Activated T-helper 9 cell treated with anti-CD3 and anti-CD28 coated beads, Interleukin-2, amount 50 U/mL, for 16 hours (primary cell): ENCODE results near the gene UTRN.

Source experiments
- DNase-seq: peaks from one replicate; pipeline ENCODE4 v3.0.0-alpha.2; 2020; ENCODE audit warnings: low read depth

The UTRN gene

DNA sequence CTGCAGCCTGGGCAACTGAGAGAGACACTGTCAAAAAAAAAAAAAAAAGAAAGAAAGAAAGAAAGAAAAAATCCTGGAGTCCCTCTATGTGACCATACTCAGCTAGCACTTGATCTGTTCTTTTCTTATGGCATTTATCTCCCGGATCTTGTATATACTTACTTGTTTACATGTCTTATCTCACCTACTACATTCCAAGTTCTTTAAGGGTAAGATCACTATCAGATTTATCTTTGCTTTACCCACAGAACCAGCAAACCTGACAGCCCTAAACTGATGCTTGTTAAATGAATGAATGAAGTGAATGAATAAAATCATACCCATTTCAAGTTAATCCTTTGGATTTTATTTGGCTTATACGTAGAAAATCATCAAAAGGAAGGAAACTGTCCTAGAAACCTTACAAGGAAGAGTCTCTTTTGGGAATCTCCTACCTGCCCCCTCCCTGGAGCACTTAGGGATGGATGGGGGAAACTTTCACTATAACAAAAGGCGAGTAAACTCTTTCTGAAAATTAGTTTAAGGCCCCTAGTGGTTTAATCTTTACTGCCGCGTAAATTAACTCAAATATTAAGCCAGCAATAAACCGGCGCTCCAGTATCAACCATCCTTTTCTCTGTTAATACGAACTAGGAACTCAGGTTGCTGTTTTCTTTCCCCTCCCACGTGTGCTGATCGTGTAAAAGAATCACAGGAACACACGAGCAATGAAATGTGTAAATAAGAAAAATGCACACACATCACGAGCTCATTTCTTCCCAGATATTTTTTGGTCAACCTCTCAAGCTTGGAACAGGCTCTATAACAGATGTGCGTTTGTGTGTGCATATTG is 1.3 kb upstream of the UTRN start:
- no peak for DNase-seq

DNA sequence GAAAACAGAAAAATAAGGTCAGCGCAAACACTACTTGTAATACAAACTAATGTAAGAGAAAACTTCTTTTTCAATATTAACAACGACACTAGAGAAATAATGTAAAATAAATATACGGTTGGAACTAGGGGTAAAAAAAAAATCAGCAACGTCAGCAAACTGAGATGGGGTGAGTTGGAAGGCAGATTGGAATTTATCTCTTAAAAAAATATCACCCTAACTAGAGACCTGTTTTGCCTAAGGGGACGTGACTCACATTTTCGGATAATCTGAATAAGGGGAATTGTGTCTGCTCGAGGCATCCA is 705 bp upstream of the UTRN start:
- no peak for DNase-seq

DNA sequence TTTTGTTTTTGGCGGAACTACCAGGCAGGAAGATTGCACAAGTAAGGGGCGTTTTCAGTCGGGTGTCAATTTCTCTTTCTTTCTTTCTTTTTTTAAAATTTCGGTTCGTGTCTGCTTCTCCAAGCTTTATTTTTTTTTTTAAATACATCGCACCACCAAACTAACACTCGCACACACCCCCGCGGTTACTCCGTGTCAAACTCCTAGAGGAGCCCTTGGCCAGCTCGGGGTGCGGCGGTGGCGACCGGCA is 338 bp downstream of the UTRN start:
- DNase-seq: no peak

DNA sequence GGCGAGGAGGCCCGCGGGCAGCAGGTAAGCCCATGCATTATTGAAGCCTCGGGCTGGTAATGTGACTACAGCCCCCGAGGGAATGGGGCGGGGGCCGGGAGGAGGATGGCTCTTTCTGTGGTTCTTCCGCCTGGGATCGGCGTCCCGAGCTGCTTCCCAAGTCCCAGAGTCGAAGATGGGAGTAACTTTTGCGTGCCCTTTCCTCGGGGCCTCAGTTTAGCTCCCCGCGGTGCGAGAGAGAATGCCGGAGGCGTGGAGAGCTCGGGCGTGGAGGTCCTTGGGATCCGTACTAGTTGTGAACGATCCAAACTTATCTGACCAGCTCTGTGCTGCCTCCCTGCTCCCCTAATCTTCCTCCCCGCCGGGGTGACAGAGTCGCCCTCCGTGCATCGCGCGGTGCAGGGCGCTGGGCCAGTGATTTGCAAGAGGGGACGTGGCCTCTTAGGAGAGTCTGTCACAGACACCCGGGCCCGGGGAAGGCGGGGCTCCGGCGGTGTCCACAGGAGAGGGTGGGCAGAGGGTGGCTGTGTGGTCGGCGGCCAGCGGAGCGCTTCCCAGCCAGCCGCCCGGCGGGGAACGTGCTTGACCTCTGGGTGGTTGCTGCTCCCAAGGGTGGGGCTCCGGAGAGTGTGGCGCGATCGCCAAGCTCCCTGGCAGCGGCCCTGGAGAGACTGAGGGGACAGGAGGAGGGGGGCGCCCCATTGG is 815 bp downstream of the UTRN start:
- DNase-seq: no peak

DNA sequence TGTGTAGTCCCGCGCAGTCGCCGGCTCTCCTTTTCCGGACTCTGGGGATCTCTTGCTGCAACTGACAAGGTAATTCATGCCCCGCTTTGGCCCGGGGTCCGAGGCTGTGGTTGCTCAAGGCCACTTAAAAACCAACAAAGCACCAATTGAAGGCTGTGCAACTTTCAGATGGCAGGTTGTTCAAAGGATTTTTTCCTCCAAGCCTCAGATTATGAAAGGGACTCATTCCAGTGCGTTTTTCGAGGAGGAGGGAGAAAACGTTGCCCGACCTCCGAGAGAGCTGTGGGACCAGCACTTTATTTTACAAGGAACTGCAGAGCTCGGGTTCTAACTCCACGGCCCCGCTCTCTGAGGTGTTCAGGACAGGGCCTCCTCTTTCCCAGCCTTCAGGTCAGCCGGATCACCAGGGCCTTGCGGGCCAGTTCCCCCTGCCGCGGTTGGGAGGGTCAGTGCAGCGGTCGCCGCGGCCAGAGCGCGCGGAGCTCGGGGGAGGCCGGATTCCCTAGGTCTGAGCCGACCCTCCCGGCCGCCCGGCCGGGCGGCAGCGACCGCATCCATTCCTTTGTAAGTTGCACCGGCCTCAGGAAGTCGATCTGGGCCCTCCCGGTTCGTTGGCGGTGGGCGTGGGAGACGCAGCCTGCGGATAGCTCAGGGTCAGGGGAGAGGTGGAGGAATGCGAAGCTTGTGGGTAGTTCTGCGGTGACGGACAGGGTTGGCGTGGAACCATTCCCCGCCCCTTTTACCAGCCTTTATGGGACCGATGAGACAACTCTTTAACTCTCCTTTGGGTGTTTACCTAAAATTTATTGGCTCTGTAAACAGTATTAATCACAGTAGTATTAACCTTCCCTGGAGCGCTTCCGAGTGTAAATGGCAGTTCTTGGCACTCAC is 1.6 kb downstream of the UTRN start:
- no peak for DNase-seq

DNA sequence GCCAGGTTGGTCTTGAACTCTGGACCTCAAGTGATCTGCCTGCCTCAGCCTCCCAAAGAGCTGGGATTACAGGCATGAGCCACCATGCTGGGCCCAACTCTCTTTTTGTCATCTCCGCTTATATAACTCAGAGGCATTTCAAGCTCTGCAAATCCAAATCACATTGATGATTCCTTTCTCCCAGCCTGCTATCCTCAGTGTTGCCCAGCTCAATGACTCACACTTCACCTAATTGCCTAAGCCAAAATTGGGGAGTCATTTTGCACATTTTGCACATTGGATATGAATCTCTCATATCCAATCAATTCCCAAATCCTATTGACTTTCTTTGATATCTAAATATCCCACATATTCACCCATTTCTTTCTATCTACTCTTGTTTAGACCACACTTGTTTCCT is 3.9 kb downstream of the UTRN start:
- DNase-seq: no peak

DNA sequence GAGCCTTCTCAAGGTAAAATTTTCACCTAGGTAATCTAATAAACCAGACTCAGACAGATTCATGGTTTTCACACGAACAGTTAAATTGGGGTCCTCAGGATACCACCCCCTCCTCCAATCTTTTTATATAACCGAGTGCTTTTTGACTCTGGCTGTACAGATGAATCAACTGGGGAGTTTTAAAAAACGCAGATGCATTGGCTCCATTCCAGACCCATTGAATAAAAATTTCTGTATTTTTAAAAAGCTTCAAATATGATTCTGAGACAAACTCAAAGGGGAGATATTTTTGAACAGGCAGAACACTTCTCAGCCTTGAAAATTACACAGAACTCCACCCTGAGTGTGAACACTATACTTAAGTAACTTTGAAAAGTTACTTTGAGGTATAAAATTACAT is 7.2 kb downstream of the UTRN start:
- no peak for DNase-seq

DNA sequence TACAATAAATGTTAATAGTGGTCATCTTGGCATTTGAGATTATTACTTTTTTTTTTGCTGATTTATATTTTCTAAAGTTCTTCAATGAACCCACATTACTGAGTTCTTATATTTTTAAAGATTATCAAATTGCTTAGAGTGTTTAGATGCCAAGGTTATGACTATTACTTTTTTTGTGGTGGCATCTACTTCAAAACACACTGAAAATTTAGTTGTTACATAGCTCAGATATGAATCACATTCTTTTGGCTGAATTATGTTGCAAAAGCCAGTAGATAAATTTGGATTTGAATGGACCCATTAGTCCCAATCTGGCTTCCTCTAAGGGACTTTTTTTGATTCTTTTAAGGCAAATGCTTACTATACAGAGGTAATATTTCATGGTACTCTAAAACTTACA is 8.9 kb downstream of the UTRN start:
- no peak for DNase-seq

DNA sequence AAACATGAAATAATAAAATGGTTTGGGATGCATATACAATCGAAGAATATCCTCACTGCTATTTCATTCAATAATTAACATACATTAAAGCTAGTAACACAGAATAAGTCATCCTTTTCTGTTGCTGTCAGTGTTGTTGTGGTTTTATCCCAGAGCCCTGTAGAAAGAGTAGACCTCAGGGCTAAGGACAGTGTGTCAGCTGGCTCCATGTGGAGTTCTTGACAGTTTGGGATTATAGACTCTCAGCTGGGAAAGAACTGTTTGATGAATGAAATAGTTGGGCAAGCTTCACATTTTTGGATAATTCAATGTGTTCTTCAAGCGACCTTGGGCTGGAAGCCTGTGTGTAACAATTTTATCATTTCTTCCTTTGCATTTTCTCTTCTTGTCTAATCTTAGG is 10.1 kb downstream of the UTRN start:
- DNase-seq: no peak

DNA sequence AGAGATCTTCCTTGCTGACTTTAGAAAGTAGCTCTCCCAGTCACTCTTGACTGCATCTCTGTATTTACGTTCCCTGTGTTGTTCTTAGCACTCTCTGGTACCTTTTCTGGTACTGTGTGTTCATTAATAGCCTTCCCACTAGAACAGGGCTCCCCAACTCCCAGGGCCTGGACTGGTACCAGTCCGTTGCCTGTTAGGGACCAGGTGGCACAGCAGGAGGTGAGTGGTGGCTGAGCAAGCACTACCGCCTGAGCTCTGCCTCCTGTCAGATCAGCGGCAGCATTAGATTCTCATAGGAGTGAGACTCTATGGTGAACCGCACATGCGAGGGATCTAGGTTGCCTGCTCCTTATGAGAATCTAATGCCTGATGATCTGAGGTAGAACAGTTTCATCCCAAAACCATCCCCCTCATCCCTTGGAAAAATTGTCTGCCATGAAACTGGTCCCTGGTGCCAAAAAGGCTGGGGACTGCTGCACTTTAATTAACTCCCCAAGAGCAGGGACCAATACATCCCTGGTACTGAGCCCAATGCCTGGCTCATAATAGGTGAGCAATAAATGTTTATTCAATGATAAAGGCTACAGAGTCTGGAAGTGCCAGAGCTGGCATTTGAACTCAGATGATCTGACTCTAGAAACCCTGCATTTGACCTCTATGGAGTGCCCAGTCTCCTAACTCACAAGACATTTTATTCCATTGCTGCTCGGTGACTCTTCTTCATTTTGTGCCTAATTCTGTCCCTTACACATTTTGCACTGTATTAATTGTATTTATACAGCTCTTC is 11.0 kb downstream of the UTRN start:
- no peak for DNase-seq

DNA sequence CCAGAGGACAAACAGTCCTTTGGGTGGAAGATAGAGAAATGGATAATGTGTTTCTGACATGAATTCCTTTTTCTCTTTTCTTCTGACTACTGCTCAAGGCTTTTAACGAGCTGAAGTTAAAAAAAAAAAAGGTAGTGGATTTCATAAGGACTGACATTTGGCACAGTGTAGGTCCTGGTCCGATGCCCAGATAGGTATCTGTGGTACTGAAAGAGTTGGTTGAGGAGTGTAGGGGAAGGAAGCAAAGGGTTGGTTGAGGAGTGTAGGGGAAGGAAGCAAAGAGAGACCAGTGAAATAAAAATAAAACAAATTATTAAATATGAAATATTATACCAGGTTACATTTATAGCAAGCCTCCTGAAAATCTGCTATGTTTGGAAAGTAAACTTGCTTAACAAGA is 11.8 kb downstream of the UTRN start:
- no peak for DNase-seq

DNA sequence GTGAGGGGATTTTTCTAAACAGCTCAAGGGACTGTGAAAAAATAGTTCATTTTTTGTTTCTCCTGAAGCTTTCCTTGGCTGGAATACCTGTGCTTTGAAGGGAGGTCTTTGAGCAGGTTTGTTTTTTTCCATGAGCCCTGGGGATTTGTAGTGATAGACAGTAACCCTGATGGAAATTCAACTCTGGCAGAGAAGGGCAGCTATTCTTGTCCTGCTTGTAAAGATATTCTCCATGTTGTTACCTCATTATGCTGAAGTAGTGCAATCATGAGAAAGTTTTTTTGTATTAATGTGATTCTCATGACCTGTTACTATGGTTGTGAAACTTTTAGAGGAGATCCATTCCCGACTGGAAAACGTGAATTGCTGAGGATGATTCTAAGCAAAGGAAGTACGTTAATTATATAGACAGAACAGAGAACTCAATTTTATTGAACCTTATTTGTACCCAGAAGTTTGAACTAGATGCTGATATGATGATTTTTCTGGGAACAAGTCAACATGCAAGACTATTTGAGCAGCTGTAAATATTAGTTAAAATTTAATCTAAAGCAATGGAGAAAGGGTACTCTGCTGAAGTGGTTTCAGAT is 12.5 kb downstream of the UTRN start:
- DNase-seq: no peak

DNA sequence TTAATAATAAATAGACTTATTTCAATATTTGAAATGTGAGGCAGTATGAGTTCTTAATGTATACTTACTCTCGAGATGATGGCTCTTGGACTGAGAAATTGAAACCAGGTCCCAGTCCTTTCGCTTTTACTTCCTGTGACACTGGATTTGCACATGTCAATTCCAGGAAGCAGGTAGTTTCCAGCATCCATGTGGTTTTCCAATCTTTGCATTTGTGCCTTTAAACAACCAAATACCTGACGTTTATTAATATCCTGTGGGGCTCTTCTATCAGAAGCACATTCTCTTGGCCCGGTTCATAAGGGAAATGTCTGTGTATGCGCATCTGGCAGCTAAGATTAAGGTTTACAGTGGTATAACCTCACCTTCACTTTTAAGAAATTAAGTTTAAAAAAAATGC is 13.1 kb downstream of the UTRN start:
- no peak for DNase-seq

DNA sequence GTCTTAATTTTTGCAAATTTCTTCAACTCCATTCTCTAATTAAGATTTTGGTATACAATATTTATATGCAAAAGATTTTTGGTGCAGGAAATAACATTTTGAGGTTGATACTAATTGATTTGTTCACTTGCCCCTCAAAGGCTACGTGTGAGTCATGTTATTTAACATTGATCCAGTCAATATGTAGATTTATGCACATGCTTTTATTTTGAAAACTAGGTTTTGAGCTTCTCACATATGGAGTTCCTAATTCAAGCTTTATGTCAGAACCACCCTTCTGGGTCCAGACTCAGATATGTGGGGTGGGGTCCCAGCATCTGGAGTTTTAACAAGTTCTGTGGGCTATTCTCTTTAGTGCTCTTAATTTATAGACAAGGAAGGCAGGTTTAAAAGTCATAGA is 13.8 kb downstream of the UTRN start:
- no peak for DNase-seq

DNA sequence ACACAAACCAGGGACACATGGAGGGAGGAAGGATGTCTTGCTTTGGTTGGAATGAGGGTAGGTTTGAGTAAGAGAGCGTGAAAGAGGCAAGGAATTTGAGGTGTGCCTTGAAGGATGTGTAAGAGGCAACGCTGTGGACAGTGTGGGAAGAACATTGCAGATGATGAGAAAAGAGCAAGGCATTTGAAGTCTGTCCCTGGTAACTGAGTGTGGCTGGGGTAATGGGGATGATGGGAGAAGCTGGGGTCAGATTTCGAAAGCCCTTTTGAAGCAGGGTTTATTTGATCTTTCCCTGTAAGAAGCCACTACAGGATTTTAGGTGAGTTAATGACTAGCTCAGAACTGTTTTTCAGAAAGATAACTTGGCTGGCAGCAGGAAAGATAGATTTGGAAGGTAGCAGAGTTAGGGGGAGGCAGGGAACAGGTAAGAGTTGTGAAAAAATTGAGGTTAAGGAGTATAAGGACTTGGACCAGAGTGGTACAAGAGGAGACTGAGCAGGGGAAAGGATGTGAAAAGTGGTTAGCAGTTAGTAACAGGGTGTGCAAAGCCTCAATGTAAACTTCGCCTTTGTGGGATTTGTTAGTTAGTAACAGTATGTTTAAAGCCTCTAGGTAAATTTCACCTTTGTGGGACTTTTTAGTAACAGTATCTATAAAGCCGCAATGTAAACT is 17.7 kb downstream of the UTRN start:
- DNase-seq: no peak

DNA sequence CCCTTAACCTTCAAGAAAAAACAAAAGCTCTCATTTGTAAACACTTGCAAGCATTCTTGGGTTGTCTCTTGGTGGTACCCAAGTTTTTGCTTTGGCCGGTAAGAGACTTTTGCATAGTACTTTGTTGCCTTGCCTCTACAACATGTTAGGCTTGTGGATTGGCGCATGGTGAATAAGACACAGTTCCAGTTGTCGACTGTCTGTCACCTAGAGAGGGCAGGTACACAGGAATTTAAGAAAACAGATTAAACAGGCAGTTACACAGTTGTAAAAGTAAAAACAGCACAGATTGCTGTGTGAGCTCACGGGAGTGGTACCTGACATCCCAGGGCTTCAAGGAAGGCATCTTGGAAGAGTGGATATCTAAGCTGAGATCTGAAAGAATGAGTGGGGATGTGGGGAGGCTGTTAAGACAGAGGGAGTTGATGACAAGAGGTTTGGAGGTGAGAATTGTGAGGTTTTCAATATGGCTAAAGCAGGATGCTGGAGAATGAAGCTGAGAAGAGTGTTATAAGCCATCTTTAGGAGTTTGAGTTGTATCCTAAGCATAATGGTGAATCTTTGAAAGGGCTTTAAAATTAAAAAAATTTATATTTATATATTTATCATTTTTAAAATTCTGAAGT is 19.2 kb downstream of the UTRN start:
- DNase-seq: no peak

DNA sequence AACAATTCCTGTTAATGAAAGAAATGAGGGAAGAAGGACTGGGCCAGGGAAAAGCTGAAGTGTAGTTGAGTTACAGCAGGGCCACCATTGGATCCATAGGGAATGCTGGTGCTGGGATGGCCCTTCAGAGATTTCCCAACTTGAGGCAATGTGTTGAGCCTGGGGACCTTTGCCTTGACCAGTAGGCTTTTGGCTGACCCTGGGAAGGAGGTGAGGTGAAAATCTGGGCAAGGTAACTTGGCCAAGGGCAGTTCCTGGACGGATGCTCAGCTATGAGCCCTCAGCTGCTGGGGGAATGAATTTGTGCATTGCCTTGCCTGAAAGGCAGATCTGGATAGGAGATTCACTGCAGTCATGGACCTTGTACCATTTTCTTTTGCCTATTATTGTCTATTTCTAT is 20.4 kb downstream of the UTRN start:
- no peak for DNase-seq

DNA sequence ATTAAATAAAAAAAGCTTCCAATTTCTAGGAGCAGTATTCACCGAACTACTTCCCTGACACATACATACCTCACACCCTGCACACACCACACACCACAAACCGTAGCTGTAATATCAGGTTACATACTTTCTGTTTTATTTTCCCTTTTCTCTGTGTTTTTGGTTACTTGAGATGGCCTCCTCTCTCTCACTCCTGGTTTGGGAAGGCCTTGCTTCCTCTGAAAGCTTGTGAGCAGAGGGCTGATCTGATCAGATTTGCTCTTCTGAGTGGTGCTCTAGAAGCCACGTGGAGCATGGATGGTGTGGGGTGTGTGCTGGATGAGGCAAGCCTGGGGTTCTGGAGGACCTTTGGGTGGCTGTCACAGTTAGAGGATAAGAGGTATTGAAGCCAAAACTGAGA is 20.9 kb downstream of the UTRN start:
- no peak for DNase-seq

DNA sequence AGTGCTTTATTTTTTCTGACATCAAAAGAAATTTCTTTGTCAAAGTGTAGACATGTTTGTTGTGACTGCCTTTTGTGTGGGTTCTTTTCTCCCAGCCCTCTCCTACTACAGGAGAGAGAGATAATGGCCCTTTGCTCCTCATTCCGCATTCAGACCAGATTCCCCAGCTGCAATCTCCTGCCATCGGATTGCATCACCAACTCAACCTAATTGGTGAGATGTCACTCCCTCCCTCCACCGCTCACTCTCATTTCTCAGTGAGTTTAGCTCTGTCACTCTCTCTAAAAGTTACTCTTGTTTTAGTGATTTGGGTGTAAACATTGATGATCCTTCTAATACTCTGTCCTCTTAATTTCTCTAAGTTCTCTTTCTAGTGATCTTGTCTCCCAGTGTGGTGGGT is 22.7 kb downstream of the UTRN start:
- no peak for DNase-seq

DNA sequence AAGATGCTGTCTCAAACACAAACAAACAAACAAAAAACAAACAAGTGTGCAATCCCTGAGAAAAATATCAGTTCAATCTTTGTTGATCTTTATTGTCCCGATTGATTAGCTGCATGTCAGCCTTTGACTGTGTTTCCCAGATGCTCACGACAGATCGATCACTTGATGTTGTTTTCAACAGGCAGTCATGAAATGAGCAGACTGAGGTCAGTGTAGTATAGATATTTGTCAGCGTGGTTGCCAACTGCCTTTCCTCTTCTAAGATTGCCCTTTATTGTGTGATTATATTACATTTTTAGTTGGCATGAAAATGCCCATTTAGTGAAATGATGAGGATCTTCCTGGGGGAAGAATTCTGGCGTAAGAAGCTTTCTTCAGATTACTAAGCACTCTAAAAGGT is 25.6 kb downstream of the UTRN start:
- no peak for DNase-seq

DNA sequence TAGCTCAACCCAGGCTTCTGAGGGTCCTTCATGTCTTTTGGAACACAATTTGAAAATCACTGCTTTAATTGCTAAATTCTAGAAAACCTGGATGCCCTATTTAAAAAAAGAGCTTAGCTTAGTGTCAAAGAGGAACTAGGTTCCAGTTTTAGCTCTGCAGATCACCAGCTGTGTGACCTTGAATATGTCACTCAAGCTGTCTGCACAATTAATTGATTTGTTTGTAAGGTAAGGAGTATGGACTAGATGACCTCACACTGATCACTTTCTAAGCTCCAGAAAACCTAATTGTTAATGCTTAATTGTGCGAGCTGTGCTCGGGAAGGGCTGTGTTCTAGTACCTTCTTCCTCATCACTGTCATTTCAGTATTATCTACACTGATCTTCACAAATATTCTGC is 26.2 kb downstream of the UTRN start:
- DNase-seq: no peak
